Left ventricle myocardium inferior (tissue), 1 donor: Measurements from ENCODE around the gene CD68. TPM values are rescaled to one million over a fixed set of nuclear protein-coding genes. Genes with fewer than 3 reads are reported as not detected.

ENCODE experiments used
- DNase-seq: peaks from one replicate; pipeline ENCODE4 v3.0.0-alpha.2; 2020
- H3K27ac ChIP-seq: fragments of 200-600 bp; replicated peaks from 2 replicates; pipeline ENCODE4 v1.8.0; 2021
- H3K27me3 ChIP-seq: fragments of 200-600 bp; 2 replicates; pipeline ENCODE4 v1.8.0; 2021; ENCODE audit warnings: low read depth
- H3K36me3 ChIP-seq: fragments of 200-600 bp; 2 replicates; pipeline ENCODE4 v1.8.0; 2021
- H3K4me1 ChIP-seq: fragments of 200-600 bp; 2 replicates; pipeline ENCODE4 v1.8.0; 2021
- H3K4me3 ChIP-seq: fragments of 200-600 bp; 2 replicates; pipeline ENCODE4 v1.8.0; 2021; ENCODE audit warnings: mild to moderate bottlenecking, moderate library complexity
- H3K9me3 ChIP-seq: fragments of 200-600 bp; replicated peaks from 2 replicates; pipeline ENCODE4 v1.8.0; 2021
- intact Hi-C: fragments of 100-400 bp; cut with micrococcal nuclease; formaldehyde crosslinking; loops from one replicate; pipeline ENCODE4 v1.11.0; 2022
- total RNA-seq: library from RNA; stranded (reverse); fragmentation: NEBNext Ultra II Directional; extraction: Animal tissue kit (Norgen Biotek cat#: 25700); gene quantifications from one replicate; pipeline ENCODE4 v1.2.1, GENCODE V29; 2021
- TF ChIP-seq, protein P1 (sequence below): fragments of 200-600 bp; IDR thresholded peaks from 2 replicates; pipeline ENCODE4 v1.8.0; 2021; ENCODE audit warnings: antibody characterized with exemption, mild to moderate bottlenecking, borderline replicate concordance
- donor health status: DM: no; HTN: yes; CAD: no; lungs with severe emphysema.

CD68 gene
- total RNA-seq, 1 donor from 2014 or later: 25.5 TPM

DNA sequence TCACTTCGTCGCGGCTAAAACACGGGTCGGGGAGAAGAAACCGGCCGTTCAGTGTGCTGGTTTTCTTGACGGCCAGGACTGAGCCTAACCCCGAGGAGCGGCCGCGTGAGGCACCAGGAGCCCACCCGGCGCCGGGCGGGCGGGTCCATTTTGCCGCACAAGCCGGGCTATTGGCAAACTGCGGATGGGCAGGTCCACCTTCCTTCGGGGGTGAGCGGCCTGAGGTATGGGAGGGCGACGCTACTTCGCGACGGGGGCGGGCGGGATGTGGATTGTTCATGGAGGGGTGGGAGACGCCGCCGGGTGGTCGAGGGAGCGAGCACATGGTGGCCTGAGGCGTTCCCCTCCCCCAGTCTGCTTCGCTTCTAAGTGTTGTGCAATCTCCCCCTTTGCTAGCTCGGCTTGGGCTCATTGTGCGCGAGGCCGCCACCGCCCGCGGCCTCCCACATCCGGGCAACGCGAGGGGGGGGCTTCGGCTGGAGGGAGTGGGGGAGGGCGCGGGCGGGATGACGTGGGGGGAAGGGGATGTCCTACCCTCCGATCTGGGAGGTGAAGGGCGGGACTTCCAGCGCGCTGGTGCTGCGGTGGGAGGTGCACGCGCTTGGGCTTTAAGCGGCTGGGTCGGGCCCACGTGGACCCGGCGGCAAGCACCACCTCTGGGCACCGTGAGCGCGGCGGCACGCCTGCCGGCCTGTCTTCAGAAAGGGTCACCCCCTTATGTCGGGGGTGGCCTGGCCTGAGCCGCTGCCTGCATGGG, 5.9 kb upstream of the CD68 start:
- peak overlapping the region; percentile 98 for H3K27ac ChIP-seq
- no peaks in the 10 kb centered on the region for H3K27me3 ChIP-seq
- peaks cover 60% of the 10 kb centered on the region for H3K4me1 ChIP-seq
- intact Hi-C loops: no loop called here
- H3K36me3 ChIP-seq: peaks cover 75% of the 10 kb centered on the region
- peak; percentile 90 for DNase-seq
- TF ChIP-seq, protein P1, sequence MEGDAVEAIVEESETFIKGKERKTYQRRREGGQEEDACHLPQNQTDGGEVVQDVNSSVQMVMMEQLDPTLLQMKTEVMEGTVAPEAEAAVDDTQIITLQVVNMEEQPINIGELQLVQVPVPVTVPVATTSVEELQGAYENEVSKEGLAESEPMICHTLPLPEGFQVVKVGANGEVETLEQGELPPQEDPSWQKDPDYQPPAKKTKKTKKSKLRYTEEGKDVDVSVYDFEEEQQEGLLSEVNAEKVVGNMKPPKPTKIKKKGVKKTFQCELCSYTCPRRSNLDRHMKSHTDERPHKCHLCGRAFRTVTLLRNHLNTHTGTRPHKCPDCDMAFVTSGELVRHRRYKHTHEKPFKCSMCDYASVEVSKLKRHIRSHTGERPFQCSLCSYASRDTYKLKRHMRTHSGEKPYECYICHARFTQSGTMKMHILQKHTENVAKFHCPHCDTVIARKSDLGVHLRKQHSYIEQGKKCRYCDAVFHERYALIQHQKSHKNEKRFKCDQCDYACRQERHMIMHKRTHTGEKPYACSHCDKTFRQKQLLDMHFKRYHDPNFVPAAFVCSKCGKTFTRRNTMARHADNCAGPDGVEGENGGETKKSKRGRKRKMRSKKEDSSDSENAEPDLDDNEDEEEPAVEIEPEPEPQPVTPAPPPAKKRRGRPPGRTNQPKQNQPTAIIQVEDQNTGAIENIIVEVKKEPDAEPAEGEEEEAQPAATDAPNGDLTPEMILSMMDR: no peak
- peak overlapping the region; percentile 95 for H3K4me3 ChIP-seq
- H3K9me3 ChIP-seq: no peaks in the 10 kb centered on the region

DNA sequence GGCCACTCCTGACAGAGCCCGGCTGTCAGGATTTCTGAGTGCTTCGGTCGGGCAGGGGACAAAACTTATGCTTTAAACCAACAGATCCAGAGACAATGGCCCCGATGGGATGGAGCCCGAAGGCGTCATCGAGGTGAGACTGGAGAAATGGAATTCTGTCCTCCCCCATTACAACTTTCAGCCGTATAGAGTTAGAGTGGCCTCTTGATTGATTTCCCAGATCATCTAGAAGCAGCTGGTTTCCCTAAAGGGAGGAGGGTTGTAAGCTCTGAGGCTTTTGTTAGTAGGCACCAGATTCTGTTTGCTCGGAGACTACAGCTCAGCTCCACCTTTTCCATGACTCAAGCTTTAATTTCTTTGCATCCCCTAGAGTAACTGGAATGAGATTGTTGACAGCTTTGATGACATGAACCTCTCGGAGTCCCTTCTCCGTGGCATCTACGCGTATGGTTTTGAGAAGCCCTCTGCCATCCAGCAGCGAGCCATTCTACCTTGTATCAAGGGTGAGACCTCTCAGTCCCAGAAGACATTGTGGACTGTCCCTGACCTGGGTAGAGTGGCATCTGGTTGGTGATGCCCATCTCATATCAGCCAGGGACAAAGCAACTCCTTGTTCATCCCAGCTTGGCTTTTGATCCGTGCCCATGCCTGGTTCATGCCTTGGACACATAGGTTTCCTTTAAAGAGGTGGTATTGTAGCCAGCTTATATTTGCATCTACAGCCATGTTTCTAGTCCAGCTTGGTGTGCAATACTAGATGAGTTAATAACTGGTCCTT, 5.1 kb upstream of the CD68 start:
- intact Hi-C loops: no loop called here
- Histone ChIP-seq H3K4me3 (peak overlapping the region; percentile 95), H3K27ac (peak overlapping the region; percentile 98), H3K36me3 (peaks cover 74% of the 10 kb centered on the region), H3K27me3 (no peaks in the 10 kb centered on the region), H3K4me1 (peaks cover 69% of the 10 kb centered on the region), H3K9me3 (no peaks in the 10 kb centered on the region)
- TF ChIP-seq, protein P1: no peak
- DNase-seq: no peak

DNA sequence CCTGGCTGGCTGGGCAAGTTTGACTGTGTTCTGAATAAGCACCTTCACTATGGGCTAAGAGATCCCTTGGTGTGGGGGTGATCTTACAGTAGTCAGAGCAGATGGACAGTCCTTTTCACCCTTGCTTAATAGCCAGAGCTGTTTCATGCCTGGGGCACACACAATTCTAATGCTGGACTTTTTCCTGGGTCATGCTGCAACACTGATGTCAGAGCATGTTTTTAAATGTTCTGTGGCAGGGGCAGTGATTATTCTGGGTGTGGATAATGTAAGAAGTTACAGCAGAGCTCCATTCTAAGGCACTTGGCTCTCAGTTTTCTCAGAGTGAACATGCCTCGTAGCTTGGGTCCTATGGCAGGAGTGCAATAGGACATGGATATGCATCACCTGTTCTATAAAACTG, 4.0 kb upstream of the CD68 start:
- Histone ChIP-seq H3K36me3 (peaks cover 64% of the 10 kb centered on the region), H3K27me3 (no peaks in the 10 kb centered on the region), H3K4me3 (peak overlapping the region; percentile 95), H3K27ac (peak overlapping the region; percentile 19), H3K9me3 (no peaks in the 10 kb centered on the region), H3K4me1 (peaks cover 80% of the 10 kb centered on the region)
- no peak for DNase-seq
- intact Hi-C loops: no loop called here
- TF ChIP-seq, protein P1: no peak

- H3K9me3 ChIP-seq: no peaks in the 10 kb centered on the region
- H3K27me3 ChIP-seq: no peaks in the 10 kb centered on the region
- intact Hi-C loops: no loop called here
- H3K27ac ChIP-seq: no peak overlapping the region
- peaks cover 59% of the 10 kb centered on the region for H3K36me3 ChIP-seq
- TF ChIP-seq, protein P1: no peak
- peaks cover 85% of the 10 kb centered on the region for H3K4me1 ChIP-seq
- H3K4me3 ChIP-seq: no peak overlapping the region
- no peak for DNase-seq
Observed at GRCh38 chr17:7575959-7576358, 3.5 kb upstream of the CD68 start.

DNA sequence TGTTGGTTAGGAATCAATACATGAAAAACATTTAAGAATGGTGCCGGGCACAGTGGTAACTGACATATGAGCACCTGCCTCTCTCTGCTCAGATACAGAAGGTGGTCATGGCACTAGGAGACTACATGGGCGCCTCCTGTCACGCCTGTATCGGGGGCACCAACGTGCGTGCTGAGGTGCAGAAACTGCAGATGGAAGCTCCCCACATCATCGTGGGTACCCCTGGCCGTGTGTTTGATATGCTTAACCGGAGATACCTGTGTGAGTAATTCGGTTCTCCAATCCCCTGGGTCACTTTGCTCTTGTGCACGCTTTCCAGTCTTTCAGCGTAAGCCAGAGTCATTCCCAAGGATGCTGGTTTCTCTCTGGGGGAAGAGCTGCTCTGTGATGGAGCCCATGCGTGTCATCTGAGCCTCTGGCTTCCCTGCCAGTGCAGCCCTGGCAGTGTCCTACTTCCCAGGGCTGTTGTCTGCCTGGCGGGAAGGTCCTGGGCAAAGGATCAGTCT, 3.0 kb upstream of the CD68 start:
- intact Hi-C loops: no loop called here
- H3K27ac ChIP-seq: no peak overlapping the region
- peaks cover 88% of the 10 kb centered on the region for H3K4me1 ChIP-seq

More for the DNA sequence above, 3.0 kb upstream of the CD68 start:
- TF ChIP-seq, protein P1: no peak
- Histone ChIP-seq H3K36me3 (peaks cover 54% of the 10 kb centered on the region), H3K27me3 (no peaks in the 10 kb centered on the region), H3K4me3 (no peak overlapping the region), H3K9me3 (no peaks in the 10 kb centered on the region)
- DNase-seq: no peak
